Cardiac septum (tissue), 1 donor: ENCODE measurements around the gene RNF44. TPM values are rescaled to one million over a fixed set of nuclear protein-coding genes. Genes with fewer than 3 reads are reported as not detected.
"Not testable (repeated sequence)": the region's sequence is repeated elsewhere in the genome, so short reads cannot be mapped to it uniquely, and the experiment has no call there.

ENCODE experiments used
- DNase-seq: peaks from one replicate; pipeline ENCODE4 v3.0.0-alpha.2; 2020; ENCODE audit warnings: low spot score
- intact Hi-C: fragments of 100-400 bp; cut with DNase I; formaldehyde crosslinking; loops from one replicate; pipeline ENCODE4 v1.14.0; 2022
- total RNA-seq: library from RNA; stranded (reverse); fragmentation: NEBNext Ultra II Directional; extraction: Animal tissue kit (Norgen Biotek cat#: 25700); gene quantifications from one replicate; pipeline ENCODE4 v1.2.1, GENCODE V29; 2021
- donor health status: DM: no; HTN: no; CAD: no.

Gene RNF44
- total RNA-seq, 1 donor from 2014 or later = 25.4 TPM

DNA sequence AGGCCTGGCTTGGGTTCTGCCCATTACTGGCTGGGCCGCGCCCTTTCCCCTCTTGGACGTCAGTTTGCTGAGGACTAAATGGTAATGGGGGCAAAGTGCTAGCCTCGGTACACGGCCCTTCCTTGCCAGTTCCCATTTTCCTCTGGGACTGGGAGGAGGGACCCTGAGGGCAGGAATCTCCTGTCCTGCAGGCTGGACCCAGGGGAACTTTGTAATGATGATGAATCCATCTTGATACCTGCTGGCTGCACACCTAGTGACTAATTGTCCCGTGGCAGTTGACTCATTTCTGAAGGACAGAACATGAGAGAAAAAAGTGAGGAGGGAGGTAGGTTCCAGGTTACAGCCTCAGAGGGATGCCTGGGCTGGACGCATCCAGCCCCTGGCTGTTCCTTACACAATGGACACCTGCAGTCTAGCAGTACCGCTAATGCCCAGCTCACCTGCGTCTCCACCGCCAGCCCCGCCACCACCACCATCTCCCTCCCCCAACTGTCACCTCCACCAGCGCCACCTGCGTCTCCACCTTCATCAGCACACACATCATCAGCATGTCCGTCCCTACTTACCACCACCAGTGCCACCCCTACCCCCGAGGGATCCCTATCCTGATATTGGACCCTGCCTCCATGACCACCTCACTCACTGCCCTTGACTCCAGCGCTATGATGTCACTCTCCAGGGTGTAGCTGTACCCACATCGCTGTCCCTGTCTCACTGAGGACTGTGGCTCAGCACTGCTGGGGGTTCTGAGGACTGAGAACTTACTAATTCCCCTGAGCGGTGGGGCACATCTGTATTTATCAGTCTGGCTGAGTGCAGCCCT lies 16.3 kb upstream of the RNF44 start:
- intact Hi-C loops = no loop called here
- DNase-seq = no peak

DNA sequence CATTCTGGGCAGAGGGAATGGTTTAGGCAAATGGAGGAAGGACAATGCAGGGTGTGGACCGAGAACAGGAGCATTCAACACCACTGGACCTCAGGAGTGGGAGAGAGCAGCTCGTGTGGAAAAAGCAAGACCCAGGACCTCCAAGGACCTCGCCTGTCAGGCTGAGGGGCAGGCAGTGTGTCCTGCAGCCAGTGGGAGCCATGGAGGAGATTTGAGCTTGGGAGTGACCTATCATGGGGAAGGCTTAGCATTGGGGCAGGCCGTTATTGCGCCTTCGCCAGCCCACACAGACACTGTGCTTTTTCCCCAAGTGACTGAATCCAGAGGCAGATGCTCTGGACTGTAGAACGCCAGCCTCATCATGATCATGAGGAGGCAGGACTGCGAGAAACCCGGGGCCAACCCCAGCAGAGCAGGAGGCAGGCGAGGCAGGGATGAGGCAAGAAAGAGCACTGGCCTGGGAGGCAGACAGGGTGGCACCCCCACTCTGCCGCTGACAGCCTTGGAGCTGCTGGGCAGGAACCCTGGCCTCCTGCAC lies 15.2 kb upstream of the RNF44 start:
- no peak for DNase-seq

DNA sequence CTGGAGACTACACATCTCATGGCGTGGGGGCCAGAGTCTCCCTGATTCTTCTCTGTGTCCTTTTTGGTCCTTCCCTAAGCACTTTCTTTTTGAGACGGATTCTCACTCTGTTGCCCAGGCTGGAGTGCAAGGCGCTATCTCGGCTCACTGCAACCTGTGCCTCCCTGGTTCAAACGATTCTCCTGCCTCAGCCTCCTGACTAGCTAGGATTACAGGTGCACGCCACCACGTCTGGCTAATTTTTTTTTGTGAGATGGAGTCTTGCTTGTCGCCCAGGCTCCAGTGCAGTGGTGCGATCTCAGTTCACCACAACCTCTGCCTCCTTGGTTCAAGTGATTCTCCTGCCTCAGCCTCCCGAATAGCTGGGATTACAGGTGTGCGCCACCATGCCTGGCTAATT lies 13.7 kb upstream of the RNF44 start:
- DNase-seq, intact Hi-C loops: not testable (repeated sequence)

More for the DNA sequence above, 15.2 kb upstream of the RNF44 start:
- intact Hi-C loops = no loop called here

DNA sequence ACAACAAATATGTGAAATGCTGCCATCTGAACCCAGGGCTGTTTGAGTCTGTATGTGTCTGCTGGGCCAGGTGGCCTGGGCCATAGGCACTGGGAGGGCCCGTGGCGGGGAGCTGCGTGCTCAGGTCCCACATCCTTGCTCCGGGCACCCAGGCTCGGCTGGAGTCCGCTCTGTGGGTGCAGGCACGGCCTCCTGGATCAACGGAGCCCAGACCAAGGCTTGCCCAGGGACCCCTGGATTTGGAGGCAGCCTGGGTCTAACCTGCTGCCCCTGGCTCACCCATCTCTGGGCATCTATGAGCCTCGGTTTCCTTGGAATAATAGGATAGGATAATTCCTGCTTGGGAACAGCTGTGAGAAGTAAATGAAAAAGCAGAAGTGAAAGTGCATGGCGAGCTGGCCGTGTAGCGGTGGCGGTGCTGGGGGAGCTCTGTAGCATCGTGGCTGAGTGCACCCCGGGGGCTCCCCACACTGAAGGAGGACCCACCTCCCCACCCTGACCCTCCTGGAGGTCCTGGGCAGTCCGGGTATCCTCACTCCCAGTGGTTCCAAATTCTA lies 13.2 kb upstream of the RNF44 start:
- DNase-seq = no peak
- intact Hi-C loops = no loop called here

DNA sequence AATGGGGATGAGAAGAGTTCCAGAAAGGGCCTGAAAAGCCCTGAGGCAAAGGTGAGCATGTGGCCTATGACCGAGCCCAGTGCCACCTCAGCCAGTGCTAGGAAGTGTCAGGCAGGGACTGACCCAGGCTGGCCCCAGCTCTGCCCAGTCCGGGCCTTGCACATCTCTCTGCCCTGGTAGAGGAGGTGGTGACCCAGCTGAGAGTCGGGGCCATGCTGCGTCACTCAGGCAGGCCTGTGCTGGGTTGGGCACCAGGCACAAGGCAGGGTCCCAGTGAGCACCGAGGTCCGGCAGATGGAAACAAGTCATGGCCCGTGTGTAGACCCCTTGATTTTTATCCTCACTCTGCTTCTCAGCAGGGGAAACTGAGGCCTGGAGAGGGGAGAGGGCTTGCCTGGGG lies 12.7 kb upstream of the RNF44 start:
- intact Hi-C loops = no loop called here
- DNase-seq = no peak

DNA sequence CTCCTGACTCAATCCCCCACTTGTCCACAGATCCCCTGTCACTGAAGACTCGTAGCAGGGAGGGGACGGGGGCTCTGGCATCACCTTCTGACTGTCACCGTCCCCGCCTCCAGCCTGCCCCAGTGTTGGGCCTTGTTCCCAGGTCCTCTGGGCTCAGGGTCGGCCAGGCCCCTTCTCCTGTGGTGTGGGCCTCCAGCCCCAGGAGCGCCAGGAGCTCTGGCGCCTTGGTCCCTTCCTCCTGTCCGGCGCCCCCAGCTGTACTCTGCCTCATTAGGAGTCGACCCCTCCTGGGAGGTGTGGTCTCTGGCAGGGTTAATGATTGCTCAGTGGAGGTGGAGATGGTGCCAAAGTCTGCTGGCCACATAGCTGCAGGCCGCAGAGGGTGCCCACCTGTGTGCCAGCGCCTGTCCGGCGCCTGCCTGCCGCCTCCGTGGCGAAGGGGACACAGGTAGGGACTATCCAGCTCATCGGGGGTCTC lies 11.8 kb upstream of the RNF44 start, which contains the start of gene CDHR2:
Gene CDHR2, plus strand, starts transcription at position 376 of the 478 bp plus-strand sequence. CDS start 16,011 bp downstream, outside the sequence.
- intact Hi-C loops = no loop called here
- DNase-seq = no peak

DNA sequence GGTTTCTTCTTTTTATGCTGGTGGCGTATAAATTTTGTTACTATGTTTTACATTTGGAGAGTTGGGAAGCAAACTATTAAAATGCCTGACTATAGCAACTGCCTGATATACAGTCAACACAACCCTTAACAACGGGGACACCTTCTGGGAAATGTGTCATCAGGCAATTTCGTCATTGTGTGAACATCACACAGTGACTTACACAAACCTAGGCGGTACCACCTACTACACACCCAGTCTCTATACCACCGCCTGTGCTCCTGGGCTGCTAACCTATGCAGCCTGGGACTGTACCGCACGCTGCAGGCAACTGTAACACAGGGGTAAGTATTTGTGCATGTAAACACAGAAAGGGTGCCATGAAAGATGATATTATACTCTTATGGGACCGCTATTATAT lies 10.6 kb upstream of the RNF44 start:
- intact Hi-C loops = no loop called here
- no peak for DNase-seq

DNA sequence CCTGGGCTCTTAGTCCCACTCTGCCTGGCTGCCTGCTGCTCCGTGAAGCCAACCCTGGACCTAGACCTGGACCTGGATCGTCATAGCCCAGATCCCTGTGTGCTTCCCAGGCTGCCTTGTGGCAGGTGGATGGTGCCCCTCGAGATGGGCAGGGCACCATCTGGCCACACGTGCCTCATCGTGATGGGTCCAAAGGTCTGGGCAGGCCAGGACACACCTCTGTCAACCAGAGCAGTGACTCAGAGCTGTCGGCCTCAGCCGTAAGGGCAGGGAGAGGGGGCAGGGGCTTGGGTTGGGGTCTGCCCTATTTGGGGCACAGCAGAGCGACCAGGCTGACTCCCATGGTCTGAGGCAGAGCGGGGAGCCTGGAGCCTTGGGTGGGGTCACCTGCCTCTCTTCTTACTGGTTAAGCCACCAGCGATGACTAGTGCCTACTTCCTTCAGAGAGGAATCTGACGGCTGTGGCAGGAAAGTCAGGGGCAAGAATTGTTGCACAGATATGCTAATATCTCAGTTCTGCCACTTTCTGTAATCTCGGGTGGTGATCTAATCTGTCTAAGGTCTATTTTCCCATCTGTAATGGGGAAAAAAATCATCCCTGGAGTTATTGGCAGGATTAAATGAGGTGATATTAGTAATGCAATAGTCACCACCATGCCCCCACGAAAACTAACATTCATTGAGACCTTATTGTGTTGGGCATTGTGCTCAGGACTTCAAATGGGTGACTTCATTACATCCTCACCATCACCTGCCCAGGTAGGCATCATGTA lies 8.7 kb upstream of the RNF44 start:
- DNase-seq = no peak

DNA sequence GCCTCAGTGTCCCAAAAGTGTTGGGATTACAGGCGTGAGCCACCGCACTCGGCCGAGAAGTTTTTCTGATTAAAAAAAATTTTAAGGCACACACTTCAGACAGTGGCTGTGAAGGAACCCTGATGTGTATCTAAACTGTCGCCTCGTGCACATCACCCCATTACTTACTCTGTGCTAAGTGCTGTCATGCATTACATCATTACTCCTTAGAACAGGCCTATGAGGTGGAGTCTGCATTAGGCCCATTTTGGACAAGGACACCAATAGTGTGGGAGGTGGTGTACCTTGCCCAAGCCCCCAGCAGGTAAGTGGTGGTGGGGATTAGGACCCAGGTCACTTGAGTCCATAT lies 8.2 kb upstream of the RNF44 start:
- intact Hi-C loops = no loop called here
- DNase-seq = no peak

More for the DNA sequence above, 8.7 kb upstream of the RNF44 start:
- intact Hi-C loops = no loop called here

DNA sequence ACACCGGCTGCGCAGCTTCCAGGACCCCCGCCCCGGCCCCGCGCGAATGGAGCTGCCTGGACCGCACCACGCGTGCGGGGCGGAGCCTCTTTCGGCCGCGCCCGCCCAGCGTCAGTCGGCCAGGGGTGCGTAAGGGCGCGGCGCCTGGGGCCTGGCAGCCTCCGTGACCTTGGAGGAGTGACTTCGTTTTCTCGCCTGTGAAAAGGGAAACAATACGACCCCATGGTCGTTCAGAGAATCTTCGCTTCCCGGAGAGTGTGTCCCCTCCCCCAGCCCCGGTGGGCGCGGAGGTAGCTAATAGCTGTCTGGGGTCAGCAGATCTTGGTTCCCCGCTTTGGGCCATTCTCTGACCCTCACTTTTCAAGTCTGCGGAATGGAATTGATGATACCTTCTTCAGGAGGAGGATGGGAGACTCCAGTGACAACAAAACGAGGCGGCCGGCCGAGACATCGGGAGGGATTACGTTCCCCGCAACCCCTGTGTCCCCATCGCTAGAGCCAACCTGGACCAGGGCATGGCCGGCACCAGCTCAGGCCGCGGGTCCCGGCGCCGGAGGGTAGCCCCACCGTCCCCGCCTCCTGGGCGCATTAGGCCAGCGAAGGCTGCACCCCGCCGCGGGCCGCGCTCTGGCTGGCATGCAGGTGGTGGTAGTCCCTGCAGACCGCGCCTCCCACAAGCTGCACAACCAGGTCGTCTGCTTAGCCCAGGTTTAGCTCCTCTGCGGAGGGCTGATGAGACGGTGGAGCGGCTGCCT lies 6.4 kb upstream of the RNF44 start:
- intact Hi-C loops = loop anchor here (2.0 to 5.0 kb wide), 3 partner anchors 95 to 181 kb away; partner anchors contain the start of genes FAF2, KIAA1191 and TSPAN17
- peak; percentile 87 for DNase-seq

DNA sequence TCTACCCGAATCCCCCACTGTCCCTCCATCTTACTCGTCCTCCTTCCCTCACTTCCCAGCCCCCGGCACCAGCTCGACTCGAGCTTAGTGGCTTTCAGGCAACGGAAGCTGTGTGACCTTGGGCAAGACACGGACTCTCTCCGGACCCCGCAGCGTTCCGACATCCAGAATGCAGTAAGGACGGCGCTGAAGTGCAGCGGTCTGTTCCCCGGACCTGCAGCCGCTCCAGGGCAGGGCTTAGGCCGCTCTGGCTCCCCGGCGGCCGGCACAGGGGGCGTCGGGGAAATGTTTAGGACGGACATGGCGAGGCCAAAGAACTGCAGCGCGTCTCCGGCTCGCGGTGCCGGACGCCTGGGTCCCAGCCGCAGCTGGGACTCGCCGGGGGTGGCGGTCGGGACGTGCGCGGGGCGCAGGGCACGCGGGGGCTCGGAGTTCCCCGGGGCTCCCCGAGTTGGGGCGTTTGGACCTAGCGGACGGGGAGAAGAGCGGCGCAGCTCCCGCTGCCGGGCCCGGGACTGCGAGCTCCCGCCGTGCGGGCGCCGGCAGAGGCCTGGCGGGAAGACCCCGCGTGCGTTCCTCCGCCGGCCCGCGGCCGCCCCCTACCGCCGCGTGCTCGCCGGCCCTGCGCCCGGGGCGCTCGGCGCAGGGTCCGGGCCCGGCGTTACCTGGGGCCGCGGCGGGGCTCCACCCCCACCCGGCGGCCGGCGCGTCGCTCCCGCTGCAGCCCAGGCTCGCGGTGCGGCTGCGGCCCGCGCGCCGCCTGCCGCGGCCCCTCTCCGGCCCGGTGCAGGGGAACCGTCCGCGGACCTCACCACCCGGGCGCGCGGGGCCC lies 5.6 kb upstream of the RNF44 start:
- no peak for DNase-seq
- intact Hi-C loops = loop anchor here (2.0 to 5.0 kb wide), 3 partner anchors 94 to 181 kb away; partner anchors contain the start of genes FAF2, KIAA1191 and TSPAN17

DNA sequence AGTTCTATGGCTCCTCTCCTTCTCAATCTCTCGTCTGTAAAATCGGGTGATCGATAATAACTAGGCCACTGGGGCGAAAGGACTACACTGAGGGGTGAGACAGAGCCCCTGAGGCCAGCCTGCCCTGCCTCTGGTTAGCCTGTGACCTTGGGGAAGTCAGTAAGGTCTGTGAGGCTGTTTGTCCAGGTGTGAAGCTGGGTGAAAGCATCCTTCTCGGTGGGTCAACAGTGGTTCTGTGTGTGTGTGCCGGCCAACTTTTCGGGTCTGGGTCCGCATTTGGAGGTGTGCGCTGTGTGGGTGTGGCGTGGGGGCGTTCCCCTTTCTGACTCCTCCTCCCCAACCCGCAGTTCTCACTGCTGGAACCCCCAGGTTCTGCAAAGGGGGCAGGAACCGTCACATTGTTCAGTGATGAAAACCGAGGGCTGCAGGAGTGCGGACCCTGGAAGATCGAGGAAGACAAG lies 5.0 kb upstream of the RNF44 start:
- intact Hi-C loops = loop anchor here (2.0 to 5.0 kb wide), 3 partner anchors 93 to 180 kb away; partner anchors contain the start of genes FAF2, KIAA1191 and TSPAN17
- no peak for DNase-seq

DNA sequence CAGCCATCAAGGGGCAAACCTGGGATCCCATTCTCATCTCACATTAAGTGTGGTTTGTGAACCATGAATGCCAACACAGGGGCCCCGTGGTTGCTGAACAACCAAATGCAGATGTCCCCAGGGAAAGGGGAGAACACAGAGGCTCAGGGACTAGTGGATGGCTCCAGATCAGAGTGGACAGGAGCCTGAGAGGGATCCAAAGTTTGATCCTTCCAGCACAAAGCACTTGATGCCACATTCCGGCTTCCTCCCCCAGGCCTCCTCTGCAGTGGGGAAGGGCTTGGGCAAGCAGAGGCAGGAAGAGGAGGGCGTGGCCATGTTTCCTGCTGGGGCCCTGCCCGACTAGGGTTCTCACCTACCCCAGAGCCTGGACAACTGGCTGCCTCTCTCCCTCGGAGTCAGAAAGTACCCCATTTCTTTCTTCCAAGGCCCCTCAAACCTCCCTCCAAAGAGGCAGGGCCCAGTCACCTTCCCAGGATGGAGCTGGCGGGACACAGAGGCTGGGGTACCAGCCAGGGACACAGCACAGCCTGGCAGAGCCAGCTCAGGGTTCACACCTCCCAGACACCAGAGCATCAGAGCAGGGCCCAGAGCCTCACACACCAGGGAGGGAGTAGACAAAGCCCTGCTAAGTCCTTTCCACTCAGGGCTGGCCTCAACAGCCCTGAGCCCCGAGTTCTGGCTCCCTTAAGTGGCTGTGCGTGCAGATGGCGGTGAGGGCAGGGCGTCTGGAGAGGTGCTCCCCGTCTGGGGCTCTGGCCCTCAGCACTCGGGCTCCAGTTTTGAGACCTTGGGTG lies 4.3 kb upstream of the RNF44 start:
- intact Hi-C loops = loop anchor here (2.0 to 5.0 kb wide), 3 partner anchors 93 to 179 kb away; partner anchors contain the start of genes FAF2, KIAA1191 and TSPAN17
- DNase-seq = peak; percentile 92

DNA sequence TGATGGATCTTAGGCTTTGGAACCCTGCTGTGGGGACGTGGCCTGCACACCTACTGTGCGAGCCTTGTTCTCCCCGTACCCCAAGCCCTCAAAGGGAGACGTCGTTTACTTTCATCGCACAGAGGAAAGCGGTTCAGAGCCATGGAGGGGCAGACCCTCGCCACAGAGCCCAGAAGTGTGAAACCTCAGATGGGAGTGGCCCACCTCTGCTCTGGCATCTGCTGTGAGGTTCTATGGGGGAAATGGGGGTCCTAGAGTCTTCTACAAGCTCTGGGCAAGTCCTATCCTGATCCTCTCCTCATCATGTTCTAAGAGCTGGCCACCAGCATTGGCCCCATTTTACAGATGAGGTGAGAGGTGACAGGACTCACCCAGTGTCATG lies 3.7 kb upstream of the RNF44 start:
- no peak for DNase-seq
- intact Hi-C loops = loop anchor here (5.0 kb wide), 2 partner anchors 106 to 179 kb away; partner anchors contain the start of genes KIAA1191 and TSPAN17

DNA sequence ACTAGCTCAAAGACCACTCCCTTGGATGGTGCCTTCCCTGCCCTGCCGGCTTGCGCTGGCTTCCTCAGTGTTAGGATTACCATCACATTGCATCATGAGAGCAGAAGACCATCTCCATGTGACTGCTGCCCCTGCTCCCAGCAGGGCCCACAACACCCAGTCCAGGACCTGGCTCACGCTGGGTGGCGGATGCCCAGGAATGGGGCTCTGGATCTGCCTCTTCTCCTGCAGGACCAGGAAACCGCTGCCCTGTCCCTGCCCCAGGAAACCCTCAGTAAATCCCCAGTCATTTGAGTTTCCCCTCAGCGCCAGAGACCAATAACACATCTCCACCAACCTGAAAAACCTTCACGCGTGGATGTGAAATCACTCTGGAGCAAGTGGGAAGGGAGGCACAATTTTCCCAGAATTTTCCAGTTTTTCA lies 3.3 kb upstream of the RNF44 start:
- no peak for DNase-seq
- intact Hi-C loops = loop anchor here (5.0 kb wide), 2 partner anchors 107 to 178 kb away; partner anchors contain the start of genes KIAA1191 and TSPAN17

DNA sequence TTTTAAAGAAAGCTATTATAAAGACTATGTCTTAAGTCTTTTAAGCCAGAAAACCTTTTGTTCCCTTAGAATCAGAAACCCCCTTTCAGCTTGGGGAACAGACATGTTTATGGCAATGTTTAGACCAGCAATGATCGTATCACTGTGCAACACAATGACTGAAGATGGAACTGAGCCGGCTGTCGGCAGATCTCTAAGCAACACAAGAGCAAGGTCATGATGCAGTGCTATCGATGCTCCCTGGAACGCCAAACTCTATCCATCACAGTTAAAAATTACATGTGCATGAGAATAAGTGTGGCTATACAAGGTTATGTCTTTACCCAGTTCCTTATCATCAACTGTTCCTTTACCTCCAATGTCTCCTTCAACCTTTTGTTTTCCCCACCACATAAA lies 1.8 kb upstream of the RNF44 start:
- DNase-seq = no peak

More for the DNA sequence above, 1.8 kb upstream of the RNF44 start:
- intact Hi-C loops = loop anchor here (5.0 kb wide), 1 partner anchor 122 kb away; the partner anchor contains the start of gene CLTB
